Uterus (tissue), 4 donors: Measurements from ENCODE around the gene TOR3A. TPM values are rescaled to one million over a fixed set of nuclear protein-coding genes. Genes with fewer than 3 reads are reported as not detected.

Experiments
- DNase-seq, 2 donors: peaks; one replicate each; pipeline ENCODE4 v3.0.0-alpha.2; 2019 to 2020
- H3K27ac ChIP-seq, 2 donors: fragments of 200-600 bp; sonication (generic); 1 replicate in 1 of 2; 2 replicates in 1 of 2; pipeline ENCODE4 v1.5.1; 2016 to 2018
- H3K27me3 ChIP-seq, 2 donors: fragments of 200-600 bp; sonication (generic); one replicate each; pipeline ENCODE4 v1.5.1; 2018 to 2019; ENCODE audit warnings: control low read depth in 1 of 2
- H3K36me3 ChIP-seq, 2 donors: fragments of 200-600 bp; sonication (generic); one replicate each; pipeline ENCODE4 v1.5.1; 2019; ENCODE audit warnings: control low read depth in 1 of 2
- H3K4me1 ChIP-seq, 2 donors: fragments of 200-600 bp; sonication (generic); one replicate each; pipeline ENCODE4 v1.5.1; 2018 to 2019; ENCODE audit warnings: control low read depth in 1 of 2
- H3K4me3 ChIP-seq, 2 donors: fragments of 200-600 bp; sonication (generic); 1 replicate in 1 of 2; 2 replicates in 1 of 2; pipeline ENCODE4 v1.5.1; 2018 to 2019; ENCODE audit warnings: mild to moderate bottlenecking in 1 of 2
- H3K9me3 ChIP-seq, 2 donors: fragments of 200-600 bp; sonication (generic); one replicate each; pipeline ENCODE4 v1.5.1; 2019; ENCODE audit warnings: control low read depth in 1 of 2
- CTCF ChIP-seq, 4 experiments: fragments of 200-600 bp in 2 of 4; fragments of 450-650 bp in 2 of 4; sonication (generic) in 2 of 4; IDR thresholded peaks; one replicate each; pipeline ENCODE4 v1.5.1; 2016 to 2019; ENCODE audit warnings: antibody characterized with exemption in 4 of 4, mild to moderate bottlenecking in 2 of 4, moderate library complexity in 1 of 4
- POLR2A ChIP-seq, 2 donors: fragments of 450-650 bp; IDR thresholded peaks; one replicate each; pipeline ENCODE4 v1.6.1; 2016; ENCODE audit warnings: antibody characterized with exemption in 2 of 2, mild to moderate bottlenecking in 1 of 2, moderate library complexity in 1 of 2
- intact Hi-C: fragments of 100-400 bp; cut with DNase I; formaldehyde crosslinking; loops from one replicate; pipeline ENCODE4 v1.15.1; 2023; ENCODE audit warnings: low total_unique reads
- total RNA-seq, 4 donors: library from RNA; depleted of rRNA in 3 of 4; stranded (reverse); fragments of >200 nt in 3 of 4; gene quantifications; one replicate each; pipeline versions ENCODE4 v1.1.0 to v1.2.4, GENCODE V29; 2014 to 2023
- donor health status: DM: yes; HTN: yes; CAD: no.

TOR3A gene
- total RNA-seq, 4 donors from 2014 or later, result 5.9 to 43.3 (median 13.7) TPM

DNA sequence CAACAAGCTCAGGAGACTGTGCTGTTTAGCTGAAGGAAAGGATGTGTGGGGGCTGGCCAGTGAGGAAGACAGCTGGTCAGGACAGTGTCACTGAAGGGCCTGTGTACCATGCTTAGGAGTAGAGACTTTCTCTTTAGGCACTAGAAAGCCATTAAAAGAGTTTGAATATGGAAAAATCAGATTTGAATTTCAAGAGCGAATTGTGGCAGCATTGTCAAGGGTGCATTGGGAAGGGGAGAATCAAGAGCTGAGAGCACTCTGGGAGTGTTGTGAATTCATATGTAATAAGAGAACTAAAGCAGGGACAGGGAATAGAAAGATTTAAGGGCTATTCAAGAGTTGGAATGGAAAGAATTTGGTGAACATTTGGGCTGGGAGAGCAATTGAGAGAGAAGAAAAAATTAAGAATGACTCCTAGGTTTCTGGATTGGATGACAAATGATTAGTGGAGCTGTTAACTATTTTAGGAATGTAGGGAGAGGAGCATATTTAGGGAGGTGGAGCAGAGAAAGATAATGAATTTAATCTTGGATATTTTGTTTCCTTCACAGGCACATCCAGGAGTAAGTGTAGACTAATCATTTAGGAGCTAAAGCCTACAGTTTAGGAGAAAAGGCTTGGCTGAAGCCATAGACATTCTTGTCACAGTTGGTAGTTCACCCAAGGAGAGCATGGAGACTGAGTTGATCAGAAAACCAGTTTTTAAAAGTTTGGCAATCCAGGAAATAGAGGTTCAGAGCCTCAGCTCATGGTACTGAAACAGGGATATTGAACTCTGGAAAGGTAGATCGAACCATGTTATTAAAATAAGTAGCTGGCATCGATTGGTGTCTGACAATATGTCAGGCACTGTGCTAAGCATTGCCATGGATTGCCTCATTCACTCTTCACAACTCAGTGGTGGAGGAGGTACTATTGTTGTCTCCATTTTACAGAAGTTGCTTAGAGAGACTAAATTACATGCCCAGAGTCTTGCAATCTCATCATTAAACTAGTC is 23.1 kb upstream of the TOR3A start:
- Histone ChIP-seq H3K9me3 (no peaks in the 10 kb centered on the region), H3K4me1 (no peaks in the 10 kb centered on the region), H3K4me3 (no peak overlapping the region), H3K27me3 (no peaks in the 10 kb centered on the region), H3K27ac (peak overlapping the region in 1 of 2 donors; percentile 49), H3K36me3 (no peaks in the 10 kb centered on the region)
- TF ChIP-seq POLR2A (IDR thresholded peaks at IDR 0.05) (no peak), CTCF (IDR thresholded peaks at IDR 0.05) (no peak)
- intact Hi-C loops, result no loop called here
- no peak for DNase-seq

- Histone ChIP-seq H3K27ac (no peak overlapping the region), H3K4me1 (no peaks in the 10 kb centered on the region), H3K27me3 (no peaks in the 10 kb centered on the region), H3K36me3 (no peaks in the 10 kb centered on the region), H3K4me3 (no peak overlapping the region), H3K9me3 (no peaks in the 10 kb centered on the region)
- intact Hi-C loops, result no loop called here
- TF ChIP-seq CTCF (IDR thresholded peaks at IDR 0.05) (no peak), POLR2A (IDR thresholded peaks at IDR 0.05) (no peak)
- no peak for DNase-seq
Measured at GRCh38 chr1:179061360-179062282, 20.2 kb upstream of the TOR3A start.

DNA sequence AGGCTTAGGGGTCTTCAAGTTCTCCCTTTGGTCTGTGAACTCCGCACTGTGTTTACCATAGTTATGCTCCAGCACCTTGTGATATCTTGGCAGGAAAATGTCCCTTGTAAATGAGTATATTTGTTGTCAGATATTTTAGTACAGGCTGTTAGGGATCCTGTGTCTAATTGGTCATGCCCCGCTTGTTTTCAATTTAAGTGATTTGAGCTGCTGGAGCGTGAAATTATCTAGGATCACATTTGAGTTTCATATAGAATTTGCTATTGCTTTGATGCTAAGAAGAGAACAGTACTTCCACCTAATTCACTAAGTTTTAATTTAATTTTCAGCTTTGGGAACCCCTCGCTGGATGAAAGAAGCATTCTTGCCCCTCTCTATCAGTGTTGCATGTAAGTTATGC is 15.4 kb upstream of the TOR3A start:
- Histone ChIP-seq H3K27ac (no peak overlapping the region), H3K36me3 (no peaks in the 10 kb centered on the region), H3K4me1 (no peaks in the 10 kb centered on the region), H3K9me3 (no peaks in the 10 kb centered on the region), H3K27me3 (no peaks in the 10 kb centered on the region), H3K4me3 (no peak overlapping the region)
- intact Hi-C loops, result no loop called here
- no peak for DNase-seq
- TF ChIP-seq POLR2A (IDR thresholded peaks at IDR 0.05), result no peak
- TF ChIP-seq CTCF (IDR thresholded peaks at IDR 0.05), result no peak

GRCh38 chr1:179077396-179077795 is 4.5 kb upstream of the TOR3A start:
- DNase-seq, result no peak
- H3K27me3 ChIP-seq, result no peaks in the 10 kb centered on the region
- H3K4me3 ChIP-seq, result no peak overlapping the region
- intact Hi-C loops, result no loop called here
- H3K4me1 ChIP-seq, result peaks cover 0 to 4% of the 10 kb centered on the region in 2 donors
- no peaks in the 10 kb centered on the region for H3K36me3 ChIP-seq
- no peak overlapping the region for H3K27ac ChIP-seq
- TF ChIP-seq POLR2A (IDR thresholded peaks at IDR 0.05), result no peak
- no peak for TF ChIP-seq CTCF (IDR thresholded peaks at IDR 0.05)
- no peaks in the 10 kb centered on the region for H3K9me3 ChIP-seq
